Panc1 (cell line): Measurements from ENCODE around the gene EIF5A.

ENCODE experiments used
- POLR2AphosphoS5 ChIP-seq: IDR thresholded peaks from 2 replicates; pipeline ENCODE4 v1.6.1; 2012; ENCODE audit warnings: mild to moderate bottlenecking, low read depth, low read length, moderate library complexity
- SIN3A ChIP-seq: IDR thresholded peaks from 2 replicates; pipeline ENCODE4 v1.6.1; 2012; ENCODE audit warnings: low read depth, mild to moderate bottlenecking, low read length, moderate library complexity, borderline replicate concordance; ENCODE audit not compliant: insufficient read depth
- TCF7L2 ChIP-seq: IDR thresholded peaks from 2 replicates; pipeline ENCODE4 v1.6.1; 2011; ENCODE audit warnings: mild to moderate bottlenecking, low read depth, low read length, inconsistent platforms
- TF ChIP-seq, protein P1 (sequence below): fragments of 450-650 bp; IDR thresholded peaks from 2 replicates; pipeline ENCODE4 v1.5.1; 2017; ENCODE audit warnings: mild to moderate bottlenecking
- TF ChIP-seq, protein P2 (sequence below), 2 experiments: IDR thresholded peaks; 2 replicates each; pipeline ENCODE4 v1.6.1; 2011 to 2012; ENCODE audit warnings: low read depth in 2 of 2, control low read depth in 1 of 2, low read length in 1 of 2, mild to moderate bottlenecking in 1 of 2, moderate library complexity in 1 of 2; ENCODE audit not compliant: insufficient read depth in 1 of 2

DNA sequence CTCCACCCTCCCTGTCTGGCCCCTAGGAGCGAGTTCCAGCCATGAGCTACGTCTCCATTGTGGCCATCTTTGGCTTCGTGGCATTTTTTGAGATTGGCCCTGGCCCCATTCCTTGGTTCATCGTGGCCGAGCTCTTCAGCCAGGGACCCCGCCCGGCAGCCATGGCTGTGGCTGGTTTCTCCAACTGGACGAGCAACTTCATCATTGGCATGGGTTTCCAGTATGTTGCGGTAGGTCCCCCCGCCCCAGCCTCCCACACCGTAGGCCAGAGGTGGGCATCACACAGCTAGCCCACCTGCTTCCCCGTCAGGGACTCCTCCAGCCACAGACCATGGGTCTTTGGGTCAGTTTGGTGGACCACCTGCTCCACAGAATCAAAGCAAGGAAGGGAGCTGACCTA is 21.7 kb upstream of the EIF5A start:
- TF ChIP-seq POLR2AphosphoS5 (no peak), SIN3A (no peak), TCF7L2 (no peak)
- TF ChIP-seq, protein P1, sequence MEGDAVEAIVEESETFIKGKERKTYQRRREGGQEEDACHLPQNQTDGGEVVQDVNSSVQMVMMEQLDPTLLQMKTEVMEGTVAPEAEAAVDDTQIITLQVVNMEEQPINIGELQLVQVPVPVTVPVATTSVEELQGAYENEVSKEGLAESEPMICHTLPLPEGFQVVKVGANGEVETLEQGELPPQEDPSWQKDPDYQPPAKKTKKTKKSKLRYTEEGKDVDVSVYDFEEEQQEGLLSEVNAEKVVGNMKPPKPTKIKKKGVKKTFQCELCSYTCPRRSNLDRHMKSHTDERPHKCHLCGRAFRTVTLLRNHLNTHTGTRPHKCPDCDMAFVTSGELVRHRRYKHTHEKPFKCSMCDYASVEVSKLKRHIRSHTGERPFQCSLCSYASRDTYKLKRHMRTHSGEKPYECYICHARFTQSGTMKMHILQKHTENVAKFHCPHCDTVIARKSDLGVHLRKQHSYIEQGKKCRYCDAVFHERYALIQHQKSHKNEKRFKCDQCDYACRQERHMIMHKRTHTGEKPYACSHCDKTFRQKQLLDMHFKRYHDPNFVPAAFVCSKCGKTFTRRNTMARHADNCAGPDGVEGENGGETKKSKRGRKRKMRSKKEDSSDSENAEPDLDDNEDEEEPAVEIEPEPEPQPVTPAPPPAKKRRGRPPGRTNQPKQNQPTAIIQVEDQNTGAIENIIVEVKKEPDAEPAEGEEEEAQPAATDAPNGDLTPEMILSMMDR = no peak
- TF ChIP-seq, protein P2, sequence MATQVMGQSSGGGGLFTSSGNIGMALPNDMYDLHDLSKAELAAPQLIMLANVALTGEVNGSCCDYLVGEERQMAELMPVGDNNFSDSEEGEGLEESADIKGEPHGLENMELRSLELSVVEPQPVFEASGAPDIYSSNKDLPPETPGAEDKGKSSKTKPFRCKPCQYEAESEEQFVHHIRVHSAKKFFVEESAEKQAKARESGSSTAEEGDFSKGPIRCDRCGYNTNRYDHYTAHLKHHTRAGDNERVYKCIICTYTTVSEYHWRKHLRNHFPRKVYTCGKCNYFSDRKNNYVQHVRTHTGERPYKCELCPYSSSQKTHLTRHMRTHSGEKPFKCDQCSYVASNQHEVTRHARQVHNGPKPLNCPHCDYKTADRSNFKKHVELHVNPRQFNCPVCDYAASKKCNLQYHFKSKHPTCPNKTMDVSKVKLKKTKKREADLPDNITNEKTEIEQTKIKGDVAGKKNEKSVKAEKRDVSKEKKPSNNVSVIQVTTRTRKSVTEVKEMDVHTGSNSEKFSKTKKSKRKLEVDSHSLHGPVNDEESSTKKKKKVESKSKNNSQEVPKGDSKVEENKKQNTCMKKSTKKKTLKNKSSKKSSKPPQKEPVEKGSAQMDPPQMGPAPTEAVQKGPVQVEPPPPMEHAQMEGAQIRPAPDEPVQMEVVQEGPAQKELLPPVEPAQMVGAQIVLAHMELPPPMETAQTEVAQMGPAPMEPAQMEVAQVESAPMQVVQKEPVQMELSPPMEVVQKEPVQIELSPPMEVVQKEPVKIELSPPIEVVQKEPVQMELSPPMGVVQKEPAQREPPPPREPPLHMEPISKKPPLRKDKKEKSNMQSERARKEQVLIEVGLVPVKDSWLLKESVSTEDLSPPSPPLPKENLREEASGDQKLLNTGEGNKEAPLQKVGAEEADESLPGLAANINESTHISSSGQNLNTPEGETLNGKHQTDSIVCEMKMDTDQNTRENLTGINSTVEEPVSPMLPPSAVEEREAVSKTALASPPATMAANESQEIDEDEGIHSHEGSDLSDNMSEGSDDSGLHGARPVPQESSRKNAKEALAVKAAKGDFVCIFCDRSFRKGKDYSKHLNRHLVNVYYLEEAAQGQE (IDR thresholded peaks at IDR 0.05; ENCODE audit: insufficient read depth in 1 of 2, low read depth in 2 of 2, low read length in 1 of 2) = no peak
